Fibroblast of pulmonary artery (primary cell): ENCODE results near the gene SPAG16.
"Not testable (repeated sequence)": the region's sequence is repeated elsewhere in the genome, so short reads cannot be mapped to it uniquely, and the experiment has no call there.

Source experiments
- DNase-seq: peaks from one replicate; pipeline ENCODE4 v3.0.0-alpha.2; 2010; ENCODE audit warnings: low read depth
- H3K4me3 ChIP-seq: replicated peaks from 2 replicates; pipeline ENCODE4 v1.5.1; 2011; ENCODE audit warnings: low read depth, mild to moderate bottlenecking, control low read depth, low read length, moderate library complexity
- CTCF ChIP-seq: IDR thresholded peaks from 2 replicates; pipeline ENCODE4 v1.5.1; 2011; ENCODE audit warnings: mild to moderate bottlenecking, control low read depth, low read length, inconsistent platforms; ENCODE audit errors: missing control alignments

SPAG16 gene

DNA sequence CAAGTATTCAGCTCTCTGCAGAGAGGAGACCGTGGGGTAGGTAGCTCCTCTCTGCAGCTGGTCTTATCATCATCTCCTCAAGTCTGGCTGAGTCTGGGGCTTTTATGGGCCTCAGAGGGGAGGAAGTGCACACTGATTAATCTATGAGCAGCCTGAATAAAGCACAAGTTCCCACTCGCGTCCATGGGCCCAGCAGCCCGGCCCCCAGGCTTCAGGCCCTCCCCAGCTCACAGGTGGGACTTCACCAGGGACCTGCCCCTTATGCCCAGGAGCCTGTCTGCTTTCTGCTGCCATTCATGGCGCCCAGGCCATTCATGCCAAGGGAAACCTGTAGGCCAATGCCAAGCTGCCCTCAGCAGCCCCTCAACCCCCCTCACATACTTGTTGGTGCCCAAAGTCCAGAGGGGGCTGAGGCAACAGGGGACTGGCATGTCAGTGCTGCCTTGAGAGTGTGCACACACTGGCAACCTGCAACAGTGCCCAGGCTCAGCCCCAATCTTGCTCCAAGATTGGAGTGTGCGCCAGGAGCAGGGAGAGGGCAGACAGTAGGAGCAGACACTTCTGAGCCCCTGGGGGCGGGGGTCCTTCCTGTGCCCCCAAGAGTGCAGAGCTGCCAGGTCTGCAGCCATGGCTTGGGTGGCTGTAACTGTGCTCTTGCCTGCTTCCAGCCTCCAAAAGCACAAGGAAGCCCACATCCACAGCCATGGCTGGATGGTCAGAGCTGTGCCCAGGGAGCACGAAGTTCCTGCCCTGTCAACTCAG is 751.0 kb downstream of the SPAG16 start:
- no peak for TF ChIP-seq CTCF
- DNase-seq, result no peak
- no peak overlapping the region for H3K4me3 ChIP-seq

DNA sequence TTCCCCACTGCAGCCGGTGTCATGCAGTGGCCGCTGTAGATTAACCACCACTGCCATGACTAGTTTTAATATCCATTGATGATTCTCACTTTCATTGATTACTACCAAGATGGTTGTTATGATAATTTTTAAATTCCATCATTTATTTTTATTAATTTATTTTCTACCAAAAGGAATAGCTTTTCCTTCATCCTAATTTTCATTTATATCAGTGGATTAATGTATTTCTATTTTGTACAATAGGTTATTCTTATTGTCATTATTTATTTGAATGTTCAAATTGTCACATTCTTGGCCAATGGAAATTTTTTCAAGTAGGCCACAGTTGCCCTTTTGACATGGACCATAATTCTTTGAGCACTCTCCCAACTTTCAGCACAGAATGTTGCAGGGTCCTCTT is 751.7 kb downstream of the SPAG16 start:
- DNase-seq, result no peak
- no peak for TF ChIP-seq CTCF
- H3K4me3 ChIP-seq, result no peak overlapping the region

- no peak for DNase-seq
- TF ChIP-seq CTCF, result no peak
- H3K4me3 ChIP-seq, result no peak overlapping the region
These were observed 753.9 kb downstream of the SPAG16 start for GRCh38 chr2:214038186-214038585.

DNA sequence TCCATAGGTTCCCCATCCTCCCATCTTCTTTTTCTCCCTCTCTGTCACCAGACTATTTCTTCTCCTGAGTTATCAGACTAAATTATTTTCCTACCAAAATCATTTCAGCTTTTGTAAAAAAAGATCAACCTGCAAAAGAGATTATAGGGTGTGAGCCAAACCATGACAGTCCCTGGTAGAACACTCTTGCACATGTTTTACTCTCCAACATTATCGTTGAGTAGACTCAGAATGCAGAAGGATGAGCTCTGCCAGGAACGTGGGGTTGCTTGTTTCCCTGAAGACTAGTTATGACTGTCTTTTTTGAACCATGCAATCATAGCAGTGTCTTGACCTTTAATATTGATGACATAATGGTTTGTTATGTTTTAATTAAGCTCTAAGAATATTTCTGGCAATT is 766.5 kb downstream of the SPAG16 start:
- no peak for TF ChIP-seq CTCF
- no peak overlapping the region for H3K4me3 ChIP-seq
- DNase-seq, result no peak

DNA sequence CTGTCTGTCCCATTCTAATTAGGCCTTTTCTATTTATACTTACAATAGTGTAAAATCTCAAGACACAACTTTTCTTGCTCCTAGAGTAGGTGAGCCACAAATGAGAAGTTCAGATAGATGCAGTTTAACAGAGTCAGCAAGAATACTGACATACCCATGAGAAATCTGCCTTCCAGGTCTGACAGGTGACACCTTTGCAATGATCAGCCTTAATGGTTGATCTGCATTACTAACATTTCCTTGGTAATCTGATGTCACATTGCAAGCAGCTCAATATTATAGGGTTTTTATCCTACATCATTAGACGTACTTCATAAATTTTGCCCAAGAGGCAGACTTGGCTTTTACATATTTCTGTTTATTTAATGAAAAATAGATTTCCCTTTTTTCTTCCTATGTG is 767.3 kb downstream of the SPAG16 start:
- no peak for TF ChIP-seq CTCF
- no peak for DNase-seq
- H3K4me3 ChIP-seq, result no peak overlapping the region

- TF ChIP-seq CTCF, result no peak
- DNase-seq, result no peak
- no peak overlapping the region for H3K4me3 ChIP-seq
These were observed 768.0 kb downstream of the SPAG16 start for GRCh38 chr2:214052235-214052634.

DNA sequence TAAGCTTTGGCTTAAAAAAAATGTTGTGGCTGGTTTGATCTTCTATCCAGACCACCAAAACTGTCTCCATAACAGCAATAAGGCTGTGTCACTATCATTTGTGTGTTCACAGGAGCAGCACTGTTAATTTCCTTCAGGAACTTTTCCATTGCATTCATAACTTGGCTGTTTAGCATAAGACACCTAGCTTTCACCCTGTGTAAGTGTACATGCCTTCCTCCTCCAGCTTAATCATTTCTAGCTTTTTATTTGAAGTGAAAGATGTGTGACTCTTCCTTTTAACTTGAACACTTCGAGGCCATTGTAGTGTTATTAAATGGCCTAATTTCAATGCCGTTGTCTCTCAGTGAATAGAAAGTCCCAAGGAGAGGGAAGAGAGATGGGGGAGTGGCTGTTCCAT is 773.7 kb downstream of the SPAG16 start:
- DNase-seq, result no peak
- no peak overlapping the region for H3K4me3 ChIP-seq
- no peak for TF ChIP-seq CTCF

DNA sequence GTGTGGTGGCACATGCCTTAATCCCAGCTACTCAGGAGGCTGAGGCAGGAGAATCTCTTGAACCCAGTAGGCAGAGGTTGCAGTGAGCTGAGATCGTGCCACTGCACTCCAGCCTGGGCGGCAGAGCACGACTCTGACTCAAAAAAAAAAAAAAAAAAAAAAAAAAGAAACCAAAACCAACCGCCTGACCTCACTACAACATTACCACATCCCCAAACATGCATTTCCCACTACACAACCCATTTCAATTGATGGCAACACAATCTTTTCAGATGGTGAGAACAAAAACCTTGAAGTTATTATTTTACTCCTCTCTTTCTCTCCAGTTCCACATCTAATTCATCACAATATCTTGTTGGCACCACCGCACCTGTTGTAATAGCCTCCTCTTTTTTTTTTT is 778.0 kb downstream of the SPAG16 start:
- not testable (repeated sequence) for H3K4me3 ChIP-seq, DNase-seq
